ENCODE results near the gene CDH4.

CDH4 gene

DNA sequence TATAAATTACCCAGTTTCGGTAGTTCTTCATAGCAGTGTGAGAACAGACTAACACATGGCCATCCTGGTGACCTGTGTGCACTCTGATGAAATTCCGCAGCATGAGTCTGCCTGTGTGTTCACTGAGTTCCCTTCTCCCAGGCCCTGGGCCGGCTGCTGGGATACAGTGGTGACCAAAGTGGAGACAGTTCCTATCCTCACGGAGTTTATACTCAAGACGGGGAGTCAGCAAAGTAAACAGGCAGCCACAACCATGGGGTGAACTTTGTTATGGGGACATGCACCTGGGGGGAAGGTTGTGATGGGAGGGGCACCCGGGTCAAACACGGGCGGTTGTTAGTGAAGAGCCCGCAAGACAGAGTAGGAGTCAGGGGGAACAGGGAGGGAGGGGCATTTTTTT, 202.0 kb downstream of the CDH4 start:
- TF ChIP-seq EP300 (IDR thresholded peaks at IDR 0.05; ENCODE audit: borderline replicate concordance) (no peak), NFIC (IDR thresholded peaks at IDR 0.05) (no peak)
- TF ChIP-seq, protein P1, sequence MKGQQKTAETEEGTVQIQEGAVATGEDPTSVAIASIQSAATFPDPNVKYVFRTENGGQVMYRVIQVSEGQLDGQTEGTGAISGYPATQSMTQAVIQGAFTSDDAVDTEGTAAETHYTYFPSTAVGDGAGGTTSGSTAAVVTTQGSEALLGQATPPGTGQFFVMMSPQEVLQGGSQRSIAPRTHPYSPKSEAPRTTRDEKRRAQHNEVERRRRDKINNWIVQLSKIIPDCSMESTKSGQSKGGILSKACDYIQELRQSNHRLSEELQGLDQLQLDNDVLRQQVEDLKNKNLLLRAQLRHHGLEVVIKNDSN (IDR thresholded peaks at IDR 0.05) = no peak

DNA sequence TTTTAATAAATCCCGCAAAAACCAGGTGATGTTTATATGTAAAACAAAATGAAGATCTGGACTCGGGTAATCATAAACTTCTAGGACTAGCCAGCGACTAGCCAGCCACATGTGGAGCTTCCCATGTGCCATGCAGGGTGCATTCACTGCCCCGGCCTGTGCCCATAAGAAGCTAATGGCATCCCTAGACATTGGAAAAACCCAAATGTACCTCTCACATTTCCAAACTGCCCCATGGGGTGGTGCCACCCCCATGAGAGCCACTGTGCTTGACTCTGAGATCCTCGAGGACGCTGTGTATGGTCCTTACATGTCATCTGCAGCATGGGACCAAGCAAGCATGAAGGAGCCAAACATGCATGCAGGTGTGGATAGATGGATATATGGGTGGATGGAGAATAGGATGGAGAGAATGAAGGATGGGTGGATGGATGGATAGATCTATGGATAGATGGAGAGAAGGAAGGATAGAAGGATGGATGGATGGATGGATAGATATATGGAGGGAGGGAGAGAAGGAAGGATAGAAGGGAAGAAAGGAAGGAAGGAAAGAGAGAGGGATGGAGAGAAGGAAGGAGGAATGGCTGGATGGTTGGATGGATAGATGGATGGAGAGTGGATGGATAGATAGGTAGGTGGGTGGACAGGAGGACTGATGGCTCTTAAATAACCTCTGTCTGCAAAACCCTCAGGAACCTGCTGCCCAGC, 203.6 kb downstream of the CDH4 start:
- TF ChIP-seq EGR1 (IDR thresholded peaks at IDR 0.05) (no peak), TAF1 (IDR thresholded peaks at IDR 0.05; ENCODE audit: low read depth) (no peak), YY1 (IDR thresholded peaks at IDR 0.05; ENCODE audit: low read depth) (no peak), NFIC (IDR thresholded peaks at IDR 0.05) (no peak), EP300 (IDR thresholded peaks at IDR 0.05; ENCODE audit: borderline replicate concordance) (no peak), TCF12 (IDR thresholded peaks at IDR 0.05; ENCODE audit: low read depth) (no peak), RAD21 (IDR thresholded peaks at IDR 0.05; ENCODE audit: low read depth) (no peak), CREB1 (IDR thresholded peaks at IDR 0.05; ENCODE audit: low read depth) (no peak), ZBTB7A (IDR thresholded peaks at IDR 0.05; ENCODE audit: low read depth) (no peak), FOXM1 (IDR thresholded peaks at IDR 0.05; ENCODE audit: borderline replicate concordance, low read depth) (no peak)
- TF ChIP-seq, protein P2, sequence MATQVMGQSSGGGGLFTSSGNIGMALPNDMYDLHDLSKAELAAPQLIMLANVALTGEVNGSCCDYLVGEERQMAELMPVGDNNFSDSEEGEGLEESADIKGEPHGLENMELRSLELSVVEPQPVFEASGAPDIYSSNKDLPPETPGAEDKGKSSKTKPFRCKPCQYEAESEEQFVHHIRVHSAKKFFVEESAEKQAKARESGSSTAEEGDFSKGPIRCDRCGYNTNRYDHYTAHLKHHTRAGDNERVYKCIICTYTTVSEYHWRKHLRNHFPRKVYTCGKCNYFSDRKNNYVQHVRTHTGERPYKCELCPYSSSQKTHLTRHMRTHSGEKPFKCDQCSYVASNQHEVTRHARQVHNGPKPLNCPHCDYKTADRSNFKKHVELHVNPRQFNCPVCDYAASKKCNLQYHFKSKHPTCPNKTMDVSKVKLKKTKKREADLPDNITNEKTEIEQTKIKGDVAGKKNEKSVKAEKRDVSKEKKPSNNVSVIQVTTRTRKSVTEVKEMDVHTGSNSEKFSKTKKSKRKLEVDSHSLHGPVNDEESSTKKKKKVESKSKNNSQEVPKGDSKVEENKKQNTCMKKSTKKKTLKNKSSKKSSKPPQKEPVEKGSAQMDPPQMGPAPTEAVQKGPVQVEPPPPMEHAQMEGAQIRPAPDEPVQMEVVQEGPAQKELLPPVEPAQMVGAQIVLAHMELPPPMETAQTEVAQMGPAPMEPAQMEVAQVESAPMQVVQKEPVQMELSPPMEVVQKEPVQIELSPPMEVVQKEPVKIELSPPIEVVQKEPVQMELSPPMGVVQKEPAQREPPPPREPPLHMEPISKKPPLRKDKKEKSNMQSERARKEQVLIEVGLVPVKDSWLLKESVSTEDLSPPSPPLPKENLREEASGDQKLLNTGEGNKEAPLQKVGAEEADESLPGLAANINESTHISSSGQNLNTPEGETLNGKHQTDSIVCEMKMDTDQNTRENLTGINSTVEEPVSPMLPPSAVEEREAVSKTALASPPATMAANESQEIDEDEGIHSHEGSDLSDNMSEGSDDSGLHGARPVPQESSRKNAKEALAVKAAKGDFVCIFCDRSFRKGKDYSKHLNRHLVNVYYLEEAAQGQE (IDR thresholded peaks at IDR 0.05; ENCODE audit: low read depth) = no peak
- TF ChIP-seq, protein P3, sequence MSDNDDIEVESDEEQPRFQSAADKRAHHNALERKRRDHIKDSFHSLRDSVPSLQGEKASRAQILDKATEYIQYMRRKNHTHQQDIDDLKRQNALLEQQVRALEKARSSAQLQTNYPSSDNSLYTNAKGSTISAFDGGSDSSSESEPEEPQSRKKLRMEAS (IDR thresholded peaks at IDR 0.05) = no peak

DNA sequence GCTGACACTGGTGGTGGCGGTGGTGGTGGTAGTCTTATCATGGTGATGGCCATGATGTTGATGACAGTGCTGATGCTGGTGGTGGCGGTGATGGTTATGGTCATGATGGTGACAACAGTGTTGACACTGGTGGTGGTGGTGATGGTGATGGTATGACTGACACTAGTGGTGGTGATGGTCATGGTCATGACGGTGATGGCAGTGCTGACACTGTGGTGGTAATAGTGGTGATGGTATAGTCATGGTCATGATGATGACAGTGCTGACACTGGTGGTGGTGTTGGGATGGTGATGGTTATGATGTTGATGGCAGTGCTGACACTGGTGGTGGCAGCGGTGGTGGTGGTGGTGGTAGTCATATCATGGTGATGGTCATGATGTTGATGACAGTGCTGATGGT, 205.7 kb downstream of the CDH4 start:
- TF ChIP-seq CREB1 (IDR thresholded peaks at IDR 0.05; ENCODE audit: low read depth) (no peak), TAF1 (IDR thresholded peaks at IDR 0.05; ENCODE audit: low read depth) (no peak), RAD21 (IDR thresholded peaks at IDR 0.05; ENCODE audit: low read depth) (no peak), FOXM1 (IDR thresholded peaks at IDR 0.05; ENCODE audit: borderline replicate concordance, low read depth) (no peak), EP300 (IDR thresholded peaks at IDR 0.05; ENCODE audit: borderline replicate concordance) (no peak), TEAD4 (IDR thresholded peaks at IDR 0.05) (no peak), NFIC (IDR thresholded peaks at IDR 0.05) (no peak), YY1 (IDR thresholded peaks at IDR 0.05; ENCODE audit: low read depth) (no peak), CEBPB (IDR thresholded peaks at IDR 0.05) (no peak), ZBTB7A (IDR thresholded peaks at IDR 0.05; ENCODE audit: low read depth) (no peak), EGR1 (IDR thresholded peaks at IDR 0.05) (no peak), TCF12 (IDR thresholded peaks at IDR 0.05; ENCODE audit: low read depth) (no peak)
- TF ChIP-seq, protein P1 (IDR thresholded peaks at IDR 0.05) = no peak
- TF ChIP-seq, protein P3 (IDR thresholded peaks at IDR 0.05) = no peak
- TF ChIP-seq, protein P2 (IDR thresholded peaks at IDR 0.05; ENCODE audit: low read depth) = no peak

DNA sequence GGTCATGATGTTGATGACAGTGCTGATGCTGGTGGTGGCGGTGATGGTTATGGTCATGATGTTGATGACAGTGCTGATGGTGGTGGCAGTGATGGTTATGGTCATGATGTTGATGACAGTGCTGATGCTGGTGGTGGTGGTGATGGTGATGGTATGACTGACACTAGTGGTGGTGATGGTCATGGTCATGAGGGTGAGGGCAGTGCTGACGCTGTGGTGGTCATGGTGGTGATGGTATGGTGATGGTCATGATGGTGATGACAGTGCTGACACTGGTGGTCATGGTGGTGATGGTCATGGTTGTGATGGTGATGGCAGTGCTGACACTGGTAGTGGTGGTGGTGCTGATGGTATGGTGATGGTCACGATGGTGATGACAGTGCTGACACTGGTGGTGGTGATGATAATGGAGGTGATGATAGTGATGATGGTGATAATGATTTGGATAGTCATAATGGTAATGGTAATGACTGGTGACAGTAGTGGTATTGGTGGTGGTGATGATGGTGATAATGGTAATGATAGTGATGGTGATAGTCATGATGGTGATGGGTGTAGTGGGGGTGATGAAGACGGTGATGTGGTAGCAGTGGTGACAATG, 206.2 kb downstream of the CDH4 start:
- TF ChIP-seq TEAD4 (IDR thresholded peaks at IDR 0.05) (no peak), CREB1 (IDR thresholded peaks at IDR 0.05; ENCODE audit: low read depth) (no peak), TCF12 (IDR thresholded peaks at IDR 0.05; ENCODE audit: low read depth) (no peak), ZBTB7A (IDR thresholded peaks at IDR 0.05; ENCODE audit: low read depth) (no peak), RAD21 (IDR thresholded peaks at IDR 0.05; ENCODE audit: low read depth) (no peak), EGR1 (IDR thresholded peaks at IDR 0.05) (no peak)
- TF ChIP-seq, protein P3 (IDR thresholded peaks at IDR 0.05) = no peak
- TF ChIP-seq, protein P1 (IDR thresholded peaks at IDR 0.05) = no peak

DNA sequence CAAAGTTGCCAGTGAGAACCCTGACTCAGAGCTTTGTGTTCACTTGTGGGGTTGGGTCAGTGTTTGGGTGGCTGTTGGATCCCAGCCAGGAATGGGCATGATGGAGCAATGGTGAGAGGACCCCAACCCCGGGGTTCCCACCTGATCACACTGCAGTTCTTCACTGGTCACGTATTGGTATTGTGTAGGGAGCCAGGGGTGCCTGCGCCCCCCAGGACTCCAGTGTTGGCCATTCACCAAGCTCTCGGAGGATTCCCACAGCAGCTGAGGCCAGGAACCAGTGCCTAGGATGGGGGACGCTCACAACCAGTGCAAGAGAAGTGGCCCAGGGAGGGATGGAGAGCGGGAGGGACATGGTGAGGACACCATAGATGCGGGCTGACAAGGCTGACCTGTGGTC, 207.2 kb downstream of the CDH4 start:
- no peak for TF ChIP-seq EGR1 (IDR thresholded peaks at IDR 0.05)
- no peak for TF ChIP-seq RAD21 (IDR thresholded peaks at IDR 0.05; ENCODE audit: low read depth)
- no peak for TF ChIP-seq NFIC (IDR thresholded peaks at IDR 0.05)
- TF ChIP-seq CEBPB (IDR thresholded peaks at IDR 0.05) = no peak
- no peak for TF ChIP-seq YY1 (IDR thresholded peaks at IDR 0.05; ENCODE audit: low read depth)
- TF ChIP-seq, protein P3 (IDR thresholded peaks at IDR 0.05) = no peak
- TF ChIP-seq ZBTB7A (IDR thresholded peaks at IDR 0.05; ENCODE audit: low read depth) = no peak
- TF ChIP-seq, protein P2 (IDR thresholded peaks at IDR 0.05; ENCODE audit: low read depth) = no peak
- TF ChIP-seq EP300 (IDR thresholded peaks at IDR 0.05; ENCODE audit: borderline replicate concordance) = no peak
- no peak for TF ChIP-seq TEAD4 (IDR thresholded peaks at IDR 0.05)
- no peak for TF ChIP-seq TCF12 (IDR thresholded peaks at IDR 0.05; ENCODE audit: low read depth)
- no peak for TF ChIP-seq FOXM1 (IDR thresholded peaks at IDR 0.05; ENCODE audit: borderline replicate concordance, low read depth)
- TF ChIP-seq, protein P1 (IDR thresholded peaks at IDR 0.05) = no peak
- no peak for TF ChIP-seq CREB1 (IDR thresholded peaks at IDR 0.05; ENCODE audit: low read depth)
- no peak for TF ChIP-seq TAF1 (IDR thresholded peaks at IDR 0.05; ENCODE audit: low read depth)

Data from Ishikawa (cell line).